Measurements from ENCODE around the gene NUFIP1.
"Not testable (repeated sequence)": the region's sequence is repeated elsewhere in the genome, so short reads cannot be mapped to it uniquely, and the experiment has no call there.

NUFIP1 gene

GRCh38 chr13:44969551-44970484, 19.5 kb downstream of the NUFIP1 start:
- DNase-seq = no peak

- DNase-seq = no peak
These were observed 20.8 kb downstream of the NUFIP1 start for GRCh38 chr13:44968434-44968815.

GRCh38 chr13:44967704-44968433, 21.4 kb downstream of the NUFIP1 start:
- DNase-seq = no peak

GRCh38 chr13:44961997-44962396, 27.3 kb downstream of the NUFIP1 start:
- DNase-seq = no peak

GRCh38 chr13:44955406-44955805, 33.9 kb downstream of the NUFIP1 start:
- no peak for DNase-seq

GRCh38 chr13:44954224-44954623, 35.0 kb downstream of the NUFIP1 start:
- no peak for DNase-seq

- DNase-seq = no peak
These were observed 36.6 kb downstream of the NUFIP1 start for GRCh38 chr13:44952671-44953070.

GRCh38 chr13:44951184-44951583, 38.1 kb downstream of the NUFIP1 start:
- no peak for DNase-seq

GRCh38 chr13:44943411-44943810, 45.9 kb downstream of the NUFIP1 start:
- DNase-seq = not testable (repeated sequence)

GRCh38 chr13:44938854-44939253, 50.4 kb downstream of the NUFIP1 start:
- DNase-seq = no peak

- DNase-seq = no peak
These were observed 53.0 kb downstream of the NUFIP1 start for GRCh38 chr13:44936246-44936645.

- DNase-seq = no peak
These were observed 54.5 kb downstream of the NUFIP1 start for GRCh38 chr13:44934724-44935123.

- DNase-seq = no peak
These were observed 56.4 kb downstream of the NUFIP1 start for GRCh38 chr13:44932850-44933251.

- DNase-seq = no peak
These were observed 57.0 kb downstream of the NUFIP1 start for GRCh38 chr13:44932171-44932849.

- DNase-seq = no peak
These were observed 58.2 kb downstream of the NUFIP1 start for GRCh38 chr13:44930963-44931623.

- no peak for DNase-seq
These were observed 59.0 kb downstream of the NUFIP1 start for GRCh38 chr13:44930280-44930679.

- no peak for DNase-seq
These were observed 59.6 kb downstream of the NUFIP1 start for GRCh38 chr13:44929692-44930091.

- no peak for DNase-seq
These were observed 61.3 kb downstream of the NUFIP1 start for GRCh38 chr13:44927968-44928367.

GRCh38 chr13:44921931-44922758, 67.1 kb downstream of the NUFIP1 start:
- no peak for DNase-seq

- DNase-seq = no peak
These were observed 67.9 kb downstream of the NUFIP1 start for GRCh38 chr13:44921246-44921877.

- no peak for DNase-seq
These were observed 69.3 kb downstream of the NUFIP1 start for GRCh38 chr13:44920013-44920412.

Data from CD4-positive, alpha-beta T cell treated with Interleukin-15 for 1 hour (primary cell).